Left cardiac atrium (tissue), 4 donors: ENCODE data around the gene UBE2G1. TPM values are rescaled to one million over a fixed set of nuclear protein-coding genes. Genes with fewer than 3 reads are reported as not detected.
A peak's percentile ranks its signal among the peaks of the same experiment; 100 is the strongest.

Experiments
- ATAC-seq, 2 donors: fragments of 200-7000 bp; cut with Tn5 transposase; one replicate each; pipeline ENCODE4 v1.9.1; 2020; ENCODE audit warnings: mild to moderate bottlenecking in 2 of 2, moderate library complexity in 2 of 2
- DNase-seq: peaks from one replicate; pipeline ENCODE4 v3.0.0-alpha.2; 2020
- intact Hi-C, 2 donors: fragments of 100-400 bp; cut with DNase I; formaldehyde crosslinking; loops; one replicate each; pipeline versions ENCODE4 v1.14.1 to v1.15.1; 2022 to 2023
- total RNA-seq, 2 donors: library from RNA; stranded (reverse); fragmentation: NEBNext Ultra II Directional; extraction: Animal tissue kit (Norgen Biotek cat#: 25700); gene quantifications; one replicate each; pipeline ENCODE4 v1.2.1, GENCODE V29; 2021
- donor health status: DM: no; HTN: yes; CAD: no.
- donor health status: DM: no; HTN: yes; CAD: no; lungs with severe emphysema.
- donor health status: DM: yes; HTN: yes; CAD: no.
- donor health status: Dilated cardiomyopathy.

Gene UBE2G1
- total RNA-seq, 2 donors from 2014 or later = 52.7 to 53.4 TPM

DNA sequence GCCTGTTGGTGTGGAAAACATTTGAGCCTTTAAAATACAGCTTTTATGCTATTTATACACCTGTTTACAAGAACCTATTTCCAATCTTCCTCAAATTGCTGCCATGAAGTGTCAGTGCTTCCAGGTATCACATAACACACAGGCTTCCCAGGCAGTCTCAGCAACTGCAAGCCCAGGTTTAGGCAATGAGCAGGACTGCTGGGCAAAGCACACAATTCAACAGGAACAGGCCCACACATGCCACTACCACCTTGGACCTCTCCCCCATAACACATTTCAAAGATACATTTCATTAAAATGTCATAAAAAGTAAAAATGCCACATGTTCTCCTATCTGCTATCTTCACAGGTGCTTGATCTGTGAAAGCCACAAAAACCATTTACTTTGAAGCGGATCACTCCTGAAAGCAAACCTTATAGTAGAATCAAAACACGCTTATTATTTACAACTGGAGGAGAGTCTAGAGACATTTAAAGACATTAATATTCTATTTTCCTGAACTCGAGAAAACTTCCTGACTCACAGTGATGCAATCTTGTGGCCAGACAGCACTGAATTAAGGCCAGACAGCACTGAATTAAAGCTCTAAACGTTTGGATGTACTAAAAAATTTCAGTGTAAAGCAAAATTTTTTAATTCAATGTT lies 134.2 kb downstream of the UBE2G1 start:
- intact Hi-C loops = no loop called here
- no peak for DNase-seq
- no peak for ATAC-seq

DNA sequence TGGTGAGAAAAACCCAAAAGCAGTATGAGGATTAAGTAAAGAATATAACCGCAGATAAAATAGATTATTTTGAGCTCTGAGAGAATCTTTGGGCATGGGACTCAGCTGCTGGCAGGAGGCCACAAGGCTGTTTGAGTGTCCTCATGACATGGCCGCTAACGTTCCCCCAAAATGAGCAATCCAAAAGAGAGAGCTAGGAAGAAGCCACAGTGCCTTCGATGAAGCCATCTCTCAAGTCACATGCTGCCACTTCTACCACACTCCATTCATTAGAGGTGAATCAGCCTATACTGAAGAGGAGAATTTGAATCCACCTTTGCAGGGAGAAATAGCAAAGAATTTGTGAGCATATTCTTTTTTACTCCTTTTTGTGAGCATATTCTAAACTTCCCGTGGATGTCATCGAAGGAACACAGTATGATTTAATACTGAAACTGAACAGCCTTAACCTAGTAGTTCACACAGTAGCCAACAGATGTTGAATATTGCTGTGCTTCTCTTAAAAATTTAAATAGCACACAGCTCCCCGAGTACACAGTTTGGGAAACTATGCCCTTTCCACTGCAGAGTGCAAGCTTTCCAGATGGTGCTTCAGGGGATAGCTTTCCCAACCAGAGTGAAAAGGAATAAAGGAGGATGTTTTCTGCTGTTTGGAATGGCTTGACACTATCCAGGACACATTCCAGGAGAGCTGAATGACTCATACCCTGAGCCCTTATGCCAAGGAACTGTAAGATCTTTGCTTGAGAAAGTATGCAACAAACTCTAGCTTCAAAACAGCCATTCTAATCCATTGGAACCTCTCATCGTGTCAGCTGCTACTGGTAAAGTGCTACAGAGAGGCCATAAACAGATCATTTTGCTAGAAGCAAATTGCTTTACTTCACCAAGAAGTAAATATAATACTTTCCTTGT lies 136.6 kb downstream of the UBE2G1 start:
- peak; percentile 51 for DNase-seq
- intact Hi-C loops = no loop called here
- peak; percentile 95 to 98 for ATAC-seq

DNA sequence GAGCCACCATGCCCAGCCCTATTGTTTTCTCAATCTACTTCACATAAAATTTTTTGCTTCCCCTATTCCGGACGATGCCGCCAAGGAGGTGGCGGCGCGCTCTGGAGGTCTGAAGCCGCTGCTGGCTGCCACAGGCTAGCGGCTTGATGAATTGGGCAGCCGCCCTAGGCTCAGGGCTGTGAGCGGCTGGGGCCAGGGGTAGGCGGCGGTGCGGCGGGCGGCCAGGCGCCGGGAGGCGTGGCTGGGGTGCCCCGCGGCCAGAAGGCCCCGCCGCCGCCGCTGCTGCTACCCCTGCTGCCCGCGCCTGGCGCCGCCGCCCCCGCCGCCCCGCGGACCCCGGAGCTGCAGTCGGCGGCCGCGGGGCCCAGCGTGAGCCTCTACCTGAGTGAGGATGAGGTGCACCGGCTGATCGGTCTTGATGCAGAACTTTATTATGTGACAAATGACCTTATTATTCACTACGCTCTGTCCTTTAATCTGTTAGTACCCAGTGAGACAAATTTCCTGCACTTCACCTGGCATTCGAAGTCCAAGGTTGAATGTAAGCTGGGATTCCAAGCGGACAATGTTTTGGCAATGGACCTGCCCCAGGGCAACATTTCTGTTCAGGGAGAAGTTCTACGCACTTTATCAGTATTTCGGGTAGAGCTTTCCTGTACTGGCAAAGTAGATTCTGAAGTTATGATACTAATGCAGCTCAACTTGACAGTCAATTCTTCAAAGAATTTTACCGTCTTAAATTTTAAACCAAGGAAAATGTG lies 144.4 kb downstream of the UBE2G1 start:
- intact Hi-C loops = no loop called here
- DNase-seq (no peak), ATAC-seq (no peak)

DNA sequence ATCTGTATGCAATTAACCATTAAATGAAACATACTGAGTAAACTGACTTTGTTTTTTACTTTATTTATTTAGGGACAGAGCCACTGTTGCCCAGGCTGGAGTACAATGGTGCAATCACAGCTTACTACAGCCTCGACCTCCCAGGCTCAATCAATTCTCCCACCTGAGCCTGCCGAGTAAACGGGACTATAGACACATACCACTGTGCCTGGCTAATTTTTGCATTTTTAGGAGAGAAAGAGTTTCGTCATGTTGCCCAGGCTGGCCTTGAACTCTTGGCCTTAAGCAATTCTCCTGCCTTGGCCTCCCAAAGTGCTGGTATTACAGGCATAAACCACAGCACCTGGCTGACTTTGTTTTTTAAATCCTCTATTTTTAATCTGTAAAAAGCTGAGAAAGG lies 145.3 kb downstream of the UBE2G1 start:
- intact Hi-C loops = no loop called here
- DNase-seq (no peak), ATAC-seq (no peak)

DNA sequence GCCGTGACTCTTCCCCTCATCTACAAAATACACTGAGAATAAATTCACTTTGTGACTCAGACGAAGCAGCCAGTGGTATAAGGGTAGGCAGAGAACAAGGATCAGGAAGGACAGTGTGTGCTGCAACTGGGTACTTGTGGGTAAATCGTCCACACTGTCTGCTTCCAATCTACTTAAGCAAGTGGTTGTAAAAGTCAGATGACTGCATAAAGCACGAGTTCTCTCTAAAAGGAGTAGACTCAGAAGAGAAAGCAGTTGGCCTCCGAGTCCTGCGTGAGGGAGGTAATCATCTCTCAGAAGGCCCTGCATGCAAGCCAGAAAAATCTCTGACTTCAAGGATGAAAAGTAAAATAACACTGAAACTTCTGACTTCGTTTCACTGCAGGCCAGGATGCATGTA lies 145.8 kb downstream of the UBE2G1 start:
- intact Hi-C loops = no loop called here
- ATAC-seq = peak; percentile 47 to 51

More for the DNA sequence above, 145.8 kb downstream of the UBE2G1 start:
- DNase-seq = no peak

Other genes starting within 250 kb of the UBE2G1 start
- gene ZZEF1, start 223.6 kb downstream of the UBE2G1 start, total RNA-seq = 10 to 100 TPM; 26.5 to 38.4 TPM
- 10 to 100 TPM in 1 of 2 donors, 1 to 10 TPM in 1; 8.0 to 12.7 TPM for gene CYB5D2, start 223.5 kb downstream of the UBE2G1 start, total RNA-seq
- gene ANKFY1, start 102.7 kb downstream of the UBE2G1 start, total RNA-seq = 10 to 100 TPM; 23.2 to 24.0 TPM
- gene SPNS3, start 67.3 kb upstream of the UBE2G1 start, total RNA-seq = under 1 TPM; 0.42 to 0.59 TPM
- gene SPNS2, start 132.2 kb upstream of the UBE2G1 start, total RNA-seq = 10 to 100 TPM; 14.2 to 23.4 TPM
- 10 to 100 TPM; 17.6 to 34.9 TPM for gene MYBBP1A, start 188.7 kb upstream of the UBE2G1 start, total RNA-seq
- gene GGT6, start 193.9 kb upstream of the UBE2G1 start, total RNA-seq = not detected
- 10 to 100 TPM; 13.2 to 13.3 TPM for gene SMTNL2, start 217.9 kb upstream of the UBE2G1 start, total RNA-seq